ENCODE measurements around the gene RABL2A.
"Not testable (repeated sequence)": the region's sequence is repeated elsewhere in the genome, so short reads cannot be mapped to it uniquely, and the experiment has no call there.

RABL2A gene
- long read RNA-seq, donor 1, partial matches to known transcripts = 0 of 10 reads
- long read RNA-seq, donor 1, other reads (novel, unspliced or antisense) = 0 of 10 reads
- long read RNA-seq, donor 2, partial matches to known transcripts = 0 of 2 reads
- long read RNA-seq, donor 2, other reads (novel, unspliced or antisense) = 0 of 2 reads
- long read RNA-seq, donor 3, transcript RABL2A-216 (3 exons, 2,486 nt) = major isoform, 5 of 7 reads
- long read RNA-seq, donor 3, partial matches to known transcripts = 0 of 7 reads
- long read RNA-seq, donor 3, other reads (novel, unspliced or antisense) = 0 of 7 reads
- long read RNA-seq, donor 4, partial matches to known transcripts = 0 of 9 reads
- long read RNA-seq, donor 4, other reads (novel, unspliced or antisense) = 0 of 9 reads
- long read RNA-seq, donor 5, partial matches to known transcripts = 0 of 3 reads
- long read RNA-seq, donor 5, other reads (novel, unspliced or antisense) = 0 of 3 reads
- long read RNA-seq, donor 6, partial matches to known transcripts = 0 of 4 reads
- long read RNA-seq, donor 6, other reads (novel, unspliced or antisense) = 0 of 4 reads
- long read RNA-seq, donor 7, partial matches to known transcripts = 5 of 8 reads
- long read RNA-seq, donor 7, other reads (novel, unspliced or antisense) = 0 of 8 reads
- long read RNA-seq, donor 8, partial matches to known transcripts = 0 of 9 reads
- long read RNA-seq, donor 8, other reads (novel, unspliced or antisense) = 0 of 9 reads

GRCh38 chr2:113626616-113627330 lies at the start of gene RABL2A:
RABL2A (plus strand) TSS chr2:113627266; CDS start chr2:113628607, 1,341 bp downstream.
- peak; percentile 95 for DNase-seq

DNA sequence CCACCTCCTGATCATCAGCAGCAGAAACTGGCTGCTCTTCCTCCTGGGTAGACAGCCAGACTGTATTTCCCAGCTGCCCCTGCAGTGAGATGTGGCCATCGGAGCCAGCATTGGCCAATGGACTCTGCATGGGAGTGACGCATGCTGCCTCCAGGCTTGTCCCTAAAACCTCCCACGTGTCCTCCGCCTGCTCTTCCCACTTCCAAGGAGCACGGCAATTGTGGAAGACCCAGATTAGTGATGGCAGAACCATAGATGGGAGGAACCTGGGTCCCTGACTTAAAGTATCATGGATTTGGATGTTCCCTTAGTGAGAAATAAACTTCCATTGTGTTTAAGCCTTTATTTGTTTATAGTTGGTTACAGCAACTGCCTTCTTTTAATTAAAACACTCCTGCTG lies 48.6 kb upstream of the RABL2A start:
- not testable (repeated sequence) for DNase-seq

DNA sequence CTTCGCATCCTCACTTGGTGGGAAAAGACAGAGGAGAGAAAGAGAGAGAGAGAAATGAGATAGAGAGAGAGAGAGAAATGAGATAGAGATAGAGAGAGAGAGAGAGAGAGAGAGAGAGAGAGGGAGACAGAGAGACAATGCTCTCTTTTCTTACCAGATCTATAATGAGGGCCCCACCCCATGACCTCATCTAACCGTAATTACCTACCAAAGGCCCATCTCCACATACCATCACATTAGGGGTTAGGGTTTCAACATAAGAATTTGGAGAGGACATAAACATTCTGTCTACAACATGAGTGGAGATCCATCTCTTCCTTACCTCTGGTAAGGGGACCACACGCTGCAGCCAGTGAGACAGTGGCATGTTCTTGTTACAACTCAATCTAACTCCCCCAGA lies 44.6 kb upstream of the RABL2A start:
- not testable (repeated sequence) for DNase-seq

DNA sequence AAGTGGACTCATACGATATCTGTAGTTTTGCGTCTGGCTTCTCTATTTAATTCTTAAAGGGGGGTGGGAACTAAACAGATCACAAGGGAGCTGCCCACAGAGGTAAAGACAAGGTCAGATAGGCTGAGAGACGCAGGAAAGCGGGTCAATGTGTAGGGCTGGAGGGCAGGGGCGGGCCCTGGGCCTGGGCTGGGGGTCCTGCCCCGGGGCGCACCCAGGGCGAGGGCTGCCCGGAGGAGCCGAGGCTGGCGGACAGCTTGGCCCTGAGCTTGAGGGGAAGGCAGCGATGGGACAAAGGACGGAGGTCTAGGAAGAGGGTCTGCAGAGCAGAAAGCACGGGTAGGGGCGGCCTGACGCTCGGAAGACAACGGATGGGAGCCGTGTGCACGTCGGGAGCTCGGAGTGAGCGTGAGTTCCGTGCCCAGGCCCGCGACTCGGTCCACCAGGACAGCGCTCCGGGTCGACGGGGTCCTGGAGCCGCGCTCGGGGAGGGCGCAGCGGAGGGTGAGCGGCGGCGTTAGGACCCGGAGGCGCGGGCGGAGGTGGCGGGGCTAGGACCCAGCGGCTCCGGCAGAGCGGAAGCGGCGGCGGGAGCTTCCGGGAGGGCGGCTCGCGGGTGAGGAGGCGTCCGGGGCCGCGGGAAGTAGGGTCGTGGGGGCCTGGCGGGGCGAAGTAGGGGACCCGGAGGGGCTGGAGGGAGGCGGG lies 43.4 kb upstream of the RABL2A start:
- DNase-seq = peak; percentile 96

DNA sequence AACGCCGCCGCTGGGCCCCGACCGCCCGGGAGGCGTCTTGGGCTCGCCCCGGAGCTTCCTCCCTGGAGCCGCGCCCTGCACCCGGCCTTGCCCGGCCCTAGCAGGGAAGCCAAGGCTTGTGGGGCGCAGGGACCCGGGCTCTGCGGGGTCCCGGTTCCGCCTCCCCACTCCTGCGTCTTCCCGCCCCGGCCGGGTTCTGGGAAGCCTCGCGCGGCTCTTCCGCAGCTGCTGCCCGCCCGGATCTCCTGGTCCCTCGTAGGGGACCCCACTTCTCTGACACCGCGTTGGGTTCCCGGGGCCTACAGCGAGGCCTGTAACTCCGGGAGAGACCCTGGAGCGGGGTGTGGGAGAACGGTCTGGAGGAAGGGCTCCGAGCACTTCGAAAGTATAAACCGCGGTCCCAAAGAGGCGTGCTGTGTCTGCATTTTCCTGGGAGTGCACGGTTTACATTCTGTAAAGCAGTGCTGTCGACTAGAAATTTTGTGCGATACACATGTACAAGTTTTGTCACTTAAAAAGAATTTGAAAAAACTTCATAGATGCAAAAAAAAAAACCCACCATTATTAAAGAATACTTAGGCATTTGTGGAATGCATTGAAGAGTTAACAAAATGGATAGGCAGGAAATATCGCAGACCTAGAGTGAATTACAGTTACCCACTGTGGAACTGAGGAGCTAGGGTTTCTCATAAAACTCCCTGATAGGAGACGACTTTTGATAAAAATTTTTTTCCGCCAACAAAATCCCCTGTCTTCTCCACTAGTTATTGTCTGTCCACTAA lies 42.6 kb upstream of the RABL2A start:
- DNase-seq = peak; percentile 18

DNA sequence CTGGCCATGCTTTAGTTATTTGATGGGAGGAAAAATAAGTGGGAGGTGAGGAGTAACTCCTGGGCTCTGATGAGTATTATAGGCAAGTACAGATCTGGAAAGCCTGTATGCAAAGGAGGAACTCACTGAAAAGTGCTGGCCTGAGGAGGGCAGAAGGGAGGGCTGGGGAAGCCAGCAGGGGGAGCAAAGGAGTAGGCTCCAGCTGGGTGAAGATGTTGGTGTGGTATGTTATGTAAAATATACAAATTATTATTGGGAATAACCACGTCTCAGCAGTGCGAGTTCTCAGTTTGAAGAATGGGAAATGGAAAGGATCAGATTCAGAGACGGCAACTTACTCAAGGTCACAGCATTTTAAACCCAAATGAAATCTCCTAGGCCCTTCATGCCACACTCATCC lies 39.9 kb upstream of the RABL2A start:
- DNase-seq = not testable (repeated sequence)

DNA sequence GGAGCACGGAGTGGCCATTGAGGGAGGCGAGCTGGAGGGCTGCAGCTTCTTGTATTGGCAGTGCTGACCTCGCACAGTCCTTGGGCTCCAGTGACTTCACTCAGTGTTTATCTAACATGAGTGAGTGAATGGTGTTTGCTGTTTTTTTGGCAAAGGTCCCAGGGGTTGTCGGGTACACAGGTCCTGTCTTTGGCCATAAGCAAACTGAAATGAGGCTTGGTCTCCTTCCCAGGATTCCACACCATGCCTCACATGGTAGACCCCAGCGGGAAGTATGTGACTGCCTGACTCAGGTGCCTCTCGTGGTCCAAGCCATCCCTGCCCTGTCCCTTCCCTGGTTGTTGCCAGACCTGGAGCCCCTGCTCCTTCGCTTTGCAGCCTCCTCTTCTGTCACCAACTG lies 37.5 kb upstream of the RABL2A start:
- DNase-seq = not testable (repeated sequence)

DNA sequence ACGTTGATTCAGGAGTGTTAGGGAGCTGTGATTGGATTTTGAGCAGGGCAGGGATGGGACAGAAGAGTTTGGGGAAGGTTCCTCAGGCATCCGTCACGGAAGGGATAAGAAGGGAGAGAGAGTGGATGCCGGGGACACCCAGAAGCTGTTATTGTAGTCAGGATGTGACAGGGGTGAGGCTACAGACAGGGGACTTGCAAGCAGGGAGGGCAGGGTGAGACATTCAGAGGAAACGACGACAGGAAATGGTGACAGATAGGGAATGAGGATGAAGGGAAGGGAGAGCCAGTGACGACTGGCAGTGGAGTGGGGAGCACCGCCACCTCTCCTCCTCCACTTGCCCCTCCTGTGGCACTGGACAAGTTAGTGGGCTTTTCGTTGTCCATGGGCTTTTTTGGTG lies 35.1 kb upstream of the RABL2A start:
- not testable (repeated sequence) for DNase-seq

- not testable (repeated sequence) for DNase-seq
Observed at GRCh38 chr2:113593280-113593679, 33.8 kb upstream of the RABL2A start.

- not testable (repeated sequence) for DNase-seq
Observed at GRCh38 chr2:113595725-113596124, 31.3 kb upstream of the RABL2A start.

DNA sequence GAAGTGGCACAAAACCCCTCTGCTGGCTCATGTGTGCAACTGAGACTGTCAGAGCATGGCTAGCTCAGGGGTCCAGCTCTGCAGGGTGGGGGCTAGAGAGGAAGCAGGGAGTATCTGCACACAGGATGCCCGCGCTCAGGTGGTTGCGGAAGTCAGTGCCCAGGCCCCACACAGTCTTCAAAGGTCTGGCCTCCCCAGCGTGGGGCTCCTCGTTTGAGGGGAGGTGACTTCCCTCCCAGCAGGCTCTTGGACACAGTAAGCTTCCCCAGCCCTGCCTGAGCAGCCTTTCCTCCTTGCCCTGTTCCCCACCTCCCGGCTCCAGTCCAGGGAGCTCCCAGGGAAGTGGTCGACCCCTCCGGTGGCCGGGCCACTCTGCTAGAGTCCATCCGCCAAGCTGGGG lies 29.9 kb upstream of the RABL2A start:
- DNase-seq = not testable (repeated sequence)

- DNase-seq = not testable (repeated sequence)
Observed at GRCh38 chr2:113597572-113597971, 29.5 kb upstream of the RABL2A start.

GRCh38 chr2:113598180-113598579 lies 28.9 kb upstream of the RABL2A start:
- not testable (repeated sequence) for DNase-seq

GRCh38 chr2:113598738-113599137 lies 28.3 kb upstream of the RABL2A start:
- DNase-seq = not testable (repeated sequence)

GRCh38 chr2:113599208-113599607 lies 27.9 kb upstream of the RABL2A start:
- not testable (repeated sequence) for DNase-seq

DNA sequence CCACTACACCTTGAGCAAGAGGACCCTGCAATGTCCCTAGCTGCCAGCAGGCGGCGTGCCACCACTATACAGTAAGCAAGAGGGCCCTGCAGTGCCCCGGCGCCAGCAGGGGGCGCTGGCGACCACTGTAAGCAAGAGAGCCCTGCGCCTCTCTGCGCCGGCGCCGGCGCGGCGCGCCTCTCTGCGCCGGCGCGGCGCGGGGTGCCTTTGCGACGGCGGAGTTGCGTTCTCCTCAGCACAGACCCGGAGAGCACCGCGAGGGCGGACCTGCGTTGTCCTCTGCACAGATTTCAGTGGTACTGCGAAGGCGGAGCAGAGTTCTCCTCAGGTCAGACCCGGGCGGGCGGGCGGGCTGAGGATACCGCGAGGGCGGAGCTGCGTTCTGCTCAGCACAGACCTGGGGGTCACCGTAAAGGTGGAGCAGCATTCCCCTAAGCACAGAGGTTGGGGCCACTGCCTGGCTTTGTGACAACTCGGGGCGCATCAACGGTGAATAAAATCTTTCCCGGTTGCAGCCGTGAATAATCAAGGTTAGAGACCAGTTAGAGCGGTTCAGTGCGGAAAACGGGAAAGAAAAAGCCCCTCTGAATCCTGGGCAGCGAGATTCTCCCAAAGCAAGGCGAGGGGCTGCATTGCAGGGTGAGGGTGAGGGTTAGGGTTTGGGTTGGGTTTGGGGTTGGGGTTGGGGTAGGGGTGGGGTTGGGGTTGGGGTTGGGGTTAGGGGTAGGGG lies 24.9 kb upstream of the RABL2A start:
- DNase-seq = not testable (repeated sequence)

GRCh38 chr2:113602869-113603466 lies 24.1 kb upstream of the RABL2A start:
- no peak for DNase-seq

DNA sequence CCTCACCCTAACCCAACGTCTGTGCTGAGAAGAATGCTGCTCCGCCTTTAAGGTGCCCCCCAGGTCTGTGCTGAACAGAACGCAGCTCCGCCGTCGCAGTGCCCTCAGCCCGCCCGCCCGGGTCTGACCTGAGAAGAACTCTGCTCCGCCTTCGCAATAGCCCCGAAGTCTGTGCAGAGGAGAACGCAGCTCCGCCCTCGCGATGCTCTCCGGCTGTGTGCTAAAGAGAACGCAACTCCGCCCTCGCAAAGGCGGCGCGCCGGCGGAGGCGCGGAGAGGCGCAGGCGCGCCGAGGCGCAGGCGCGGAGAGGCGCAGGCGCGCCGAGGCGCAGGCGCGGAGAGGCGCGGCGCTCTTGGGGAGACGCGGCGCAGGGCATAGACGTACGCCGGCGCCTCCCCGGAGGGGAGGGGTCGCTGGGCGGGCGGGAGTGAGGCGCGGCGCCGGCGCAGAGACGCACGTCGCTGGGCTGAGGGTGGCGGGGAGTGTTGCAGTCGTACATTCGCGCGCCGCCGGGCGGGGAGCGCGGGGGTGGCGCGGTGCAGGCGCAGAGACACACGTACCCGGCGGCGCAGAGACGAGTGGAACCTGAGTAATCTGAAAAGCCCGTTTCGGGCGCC lies 23.5 kb upstream of the RABL2A start:
- peak; percentile 98 for DNase-seq

GRCh38 chr2:113604085-113604477 lies 23.0 kb upstream of the RABL2A start:
- not testable (repeated sequence) for DNase-seq

DNA sequence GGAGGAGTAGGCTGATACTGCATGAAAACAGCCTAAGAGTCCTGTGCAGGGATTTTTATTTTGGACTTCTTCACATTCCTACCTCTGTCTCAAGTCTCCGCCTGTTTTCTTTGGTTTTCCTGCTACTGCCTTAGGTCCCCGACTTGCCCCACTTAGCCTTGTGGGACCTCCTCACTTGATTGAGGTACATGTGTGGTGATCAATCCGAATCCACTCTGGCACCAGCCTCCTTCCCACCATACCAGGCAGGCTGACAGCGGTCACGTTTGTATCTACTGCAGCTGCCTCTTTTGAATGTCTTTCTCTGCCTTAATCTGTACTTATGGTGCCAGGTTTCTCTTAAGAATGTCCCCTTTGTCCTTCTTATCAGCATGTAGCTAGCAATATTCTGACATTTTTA lies 22.4 kb upstream of the RABL2A start:
- not testable (repeated sequence) for DNase-seq

Measured in right kidney (tissue), 9 donors.